NCI-H187 (cell line): Measurements from ENCODE around the gene FZD10.

Source experiments
- DNase-seq, 2 experiments: peaks; one replicate each; lab custom pipeline; 2025; lab: John Stamatoyannopoulos, UW

Gene FZD10

GRCh38 chr12:130179621-130180020 is 17.4 kb downstream of the FZD10 start:
- no peak for DNase-seq

- DNase-seq: no peak
Observed at GRCh38 chr12:130181211-130181610, 18.9 kb downstream of the FZD10 start.

- no peak for DNase-seq
Observed at GRCh38 chr12:130183585-130184370, 21.5 kb downstream of the FZD10 start.

GRCh38 chr12:130184404-130185090 is 22.3 kb downstream of the FZD10 start:
- DNase-seq: no peak

DNA sequence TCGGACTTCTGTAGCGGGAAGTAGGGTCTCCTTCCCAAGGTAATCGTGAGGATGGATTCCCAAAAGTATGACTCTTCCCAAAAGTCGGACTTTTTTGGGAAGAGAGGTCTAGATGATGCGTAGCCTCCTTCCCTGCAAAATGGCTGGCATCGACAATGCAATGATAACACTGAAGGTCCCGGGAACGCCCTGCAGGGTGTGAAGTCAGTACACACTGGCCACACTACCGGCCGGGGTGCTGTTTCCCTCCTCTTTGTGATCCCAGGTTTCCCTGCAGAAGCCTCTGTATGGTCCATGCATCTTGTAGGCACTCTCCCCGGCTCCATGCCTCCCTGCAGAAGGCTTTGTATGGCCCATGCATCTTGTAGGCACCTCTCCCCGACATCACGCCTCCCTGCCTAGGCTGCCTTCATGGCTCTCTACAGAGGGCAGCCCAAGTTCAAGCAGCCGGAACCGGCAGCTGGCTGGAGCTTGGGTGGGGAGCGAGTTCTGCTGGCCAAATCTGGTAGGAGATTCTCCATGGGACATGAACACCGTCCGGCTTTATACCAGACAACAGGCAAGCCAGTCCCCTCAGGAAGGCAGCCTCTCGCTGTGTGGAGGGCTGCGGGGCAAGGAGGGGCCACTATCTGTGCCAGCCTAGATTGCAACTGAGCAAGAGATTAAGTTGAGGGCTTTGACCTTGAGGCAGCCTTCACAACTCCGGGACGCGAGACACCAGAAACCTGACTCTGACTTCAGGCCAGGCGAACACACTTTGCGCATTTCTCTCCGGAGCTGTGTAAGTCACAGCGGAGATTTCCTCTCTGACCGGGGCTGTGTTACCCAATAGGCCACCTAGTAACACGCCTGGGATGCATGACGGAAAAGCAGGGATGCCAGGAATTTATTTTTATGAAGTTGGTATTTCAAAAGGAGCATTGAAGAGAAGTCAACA is 23.5 kb downstream of the FZD10 start:
- no peak for DNase-seq

DNA sequence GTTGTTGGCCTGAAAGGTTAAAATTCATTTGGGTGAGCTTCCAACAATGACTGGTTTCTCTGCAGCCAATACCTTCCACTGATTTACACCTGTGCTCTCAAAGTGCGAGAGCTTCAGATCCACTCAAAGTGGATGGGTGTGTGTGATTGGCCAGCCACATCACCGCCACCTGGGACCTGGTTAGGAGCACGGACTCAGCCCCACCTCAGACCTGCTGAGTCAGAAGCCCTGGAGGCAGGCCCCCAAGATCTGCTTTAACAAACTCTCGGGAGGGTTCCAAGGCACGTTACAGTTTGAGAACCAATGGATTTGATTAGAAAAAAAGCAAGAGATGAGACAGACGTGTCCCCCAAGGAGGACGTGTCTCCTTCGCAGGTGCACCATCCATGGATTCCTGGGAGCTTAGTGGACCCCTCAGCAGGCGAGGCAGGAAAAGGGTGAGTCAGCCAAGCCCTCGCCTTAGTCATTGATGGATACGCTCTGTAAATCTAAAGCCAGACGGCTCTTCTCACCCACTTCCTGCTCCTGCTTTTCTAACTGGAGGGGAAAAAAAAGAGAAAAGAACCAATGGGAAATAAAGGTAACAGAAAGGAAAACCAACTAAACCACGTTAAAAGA is 24.5 kb downstream of the FZD10 start:
- no peak for DNase-seq

DNA sequence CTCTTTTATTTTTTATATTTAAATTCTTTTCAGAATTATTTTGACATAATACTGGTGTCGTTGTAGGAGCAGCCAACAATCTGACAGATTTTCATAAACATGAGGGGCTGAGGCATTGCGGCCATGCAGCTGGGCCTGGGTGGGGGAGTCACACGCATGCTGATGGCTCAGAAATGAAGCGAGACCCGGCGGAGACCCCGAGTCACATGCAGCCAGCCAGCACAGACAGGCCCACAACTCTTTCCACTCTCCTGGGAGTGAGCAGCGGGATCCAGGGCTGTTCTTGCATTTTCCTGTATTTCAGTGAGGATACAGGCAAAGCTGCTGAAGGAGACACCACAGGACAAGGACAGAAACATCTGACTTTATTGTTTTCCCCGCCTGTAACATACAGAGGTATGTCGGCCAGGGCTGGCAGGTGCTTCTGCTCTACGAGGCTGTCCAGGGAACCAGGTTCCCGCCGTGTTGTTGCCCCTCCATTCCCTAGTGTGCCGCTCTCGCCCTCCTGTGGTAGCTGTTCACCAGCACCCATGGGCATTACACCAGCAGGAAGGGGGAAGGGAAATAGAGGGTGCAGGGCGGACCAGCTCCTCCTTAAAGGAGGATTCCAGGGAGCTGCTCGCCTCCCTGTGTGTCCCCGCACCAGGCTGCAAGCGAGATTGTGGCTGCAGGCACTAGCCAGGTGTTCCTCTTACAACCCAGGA is 30.5 kb downstream of the FZD10 start:
- no peak for DNase-seq

DNA sequence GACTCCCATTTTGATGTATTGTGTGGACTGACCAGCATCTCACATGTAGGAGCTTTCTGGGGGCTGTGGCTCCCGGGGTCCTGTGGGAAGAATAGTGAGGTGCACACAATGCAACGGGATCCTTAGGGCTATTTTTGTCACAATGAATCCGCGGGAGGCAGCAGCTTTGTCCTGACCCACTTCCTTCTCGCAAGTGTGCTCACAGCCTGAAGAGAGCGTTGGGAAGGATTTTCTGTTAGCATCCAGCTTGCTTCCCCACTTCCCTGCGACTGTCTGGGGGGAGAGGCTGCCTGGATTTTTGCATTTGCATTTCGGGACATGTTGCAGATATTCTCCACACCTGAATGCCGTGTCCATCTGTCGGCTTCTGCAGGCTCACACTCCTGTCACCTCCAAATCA is 31.9 kb downstream of the FZD10 start:
- no peak for DNase-seq

DNA sequence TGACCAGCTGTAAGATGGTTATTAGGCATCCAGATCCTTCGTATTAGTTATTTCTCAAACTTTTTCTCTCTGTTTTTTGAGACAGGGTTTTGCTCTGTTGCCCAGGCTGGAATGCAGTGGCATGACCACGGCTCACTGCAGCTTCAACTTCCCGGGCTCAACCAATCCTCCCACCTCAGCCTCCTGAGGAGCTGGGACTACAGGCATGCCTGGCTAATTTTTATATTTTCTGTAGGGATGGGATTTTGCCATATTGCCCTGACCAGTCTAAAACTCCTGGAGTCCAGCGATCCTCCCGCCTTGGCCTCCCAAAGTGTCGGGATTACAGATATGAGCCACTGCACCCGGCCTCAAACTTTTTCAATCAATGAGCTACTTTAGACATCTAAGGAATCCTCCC is 33.1 kb downstream of the FZD10 start:
- no peak for DNase-seq

DNA sequence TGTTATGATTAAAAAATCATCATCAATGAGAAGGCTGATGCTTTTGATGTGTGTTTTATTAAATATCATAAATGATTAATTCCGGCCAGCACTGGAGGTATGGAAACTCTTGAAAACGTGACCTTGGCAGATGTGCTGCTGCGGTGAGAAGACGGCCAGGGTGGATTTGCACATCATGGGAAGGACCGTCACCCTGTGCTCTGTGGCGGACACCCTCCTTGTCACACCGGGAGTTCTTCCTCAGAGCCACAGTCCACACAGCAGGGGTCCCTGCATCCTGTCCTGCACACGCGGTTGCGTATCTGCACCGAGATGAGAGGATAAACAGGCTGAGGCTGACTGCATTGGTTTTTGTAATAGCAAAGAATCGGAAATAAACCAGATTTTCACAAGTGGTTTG is 33.5 kb downstream of the FZD10 start:
- no peak for DNase-seq

- DNase-seq: no peak
Observed at GRCh38 chr12:130196827-130197226, 34.6 kb downstream of the FZD10 start.

- DNase-seq: no peak
Observed at GRCh38 chr12:130198026-130198662, 35.9 kb downstream of the FZD10 start.

GRCh38 chr12:130198663-130199060 is 36.4 kb downstream of the FZD10 start:
- no peak for DNase-seq

DNA sequence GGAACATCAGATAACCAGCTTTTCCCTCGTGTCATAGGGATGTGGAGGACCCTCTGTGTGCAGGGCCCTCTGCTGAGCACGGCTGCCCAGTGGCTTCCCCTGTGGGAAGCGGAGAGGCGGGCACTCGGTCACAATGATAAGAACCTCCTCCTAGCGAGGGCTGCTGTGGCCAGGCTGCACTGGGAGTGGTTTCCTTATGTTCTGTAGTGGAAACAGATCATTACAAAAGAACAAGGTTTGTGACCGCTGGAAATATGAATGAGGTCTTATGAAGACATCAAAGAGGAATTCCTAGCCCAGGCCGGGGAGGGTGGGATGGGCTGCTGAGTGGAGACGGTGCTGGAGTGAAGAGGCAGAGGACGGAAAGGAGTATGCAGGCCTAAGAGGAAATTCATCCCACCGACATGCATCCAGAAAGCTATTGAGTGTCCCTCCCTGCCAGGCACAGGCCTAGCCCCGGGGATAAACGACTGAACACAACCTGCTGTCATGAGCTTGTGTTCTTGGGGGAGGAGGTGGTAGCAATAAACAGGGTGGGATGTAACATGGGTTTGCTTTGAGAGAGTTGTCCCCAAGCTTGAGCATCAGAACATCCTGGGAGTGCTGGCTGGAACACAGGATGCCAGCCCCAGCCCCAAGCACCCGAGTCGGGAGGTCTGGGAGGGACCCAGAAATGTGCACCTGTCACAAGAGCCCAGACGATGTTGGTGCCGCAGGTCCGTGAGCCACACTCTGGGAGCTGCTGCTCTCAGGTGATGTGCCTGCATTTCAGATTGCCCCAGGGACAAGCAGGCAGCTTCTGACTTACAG is 37.5 kb downstream of the FZD10 start:
- DNase-seq: no peak

DNA sequence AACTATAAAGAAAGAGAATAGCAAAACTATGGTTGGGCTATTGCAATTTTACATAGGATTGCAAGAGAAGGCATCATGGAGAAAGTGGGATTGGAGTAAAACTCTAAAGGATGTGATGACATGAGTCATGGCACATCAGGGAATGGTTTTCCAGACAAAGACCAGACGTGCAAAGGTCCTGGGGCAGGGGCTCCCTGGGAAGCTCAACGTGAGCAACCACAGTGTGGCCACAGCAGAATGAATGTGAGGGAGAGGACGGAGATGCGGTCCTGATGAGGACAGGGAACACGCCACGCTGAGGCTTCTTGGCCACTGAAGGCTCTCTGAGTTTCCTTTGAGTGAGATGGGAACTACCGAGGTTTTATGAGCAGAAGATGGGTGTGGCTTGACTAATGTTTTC is 38.2 kb downstream of the FZD10 start:
- no peak for DNase-seq

DNA sequence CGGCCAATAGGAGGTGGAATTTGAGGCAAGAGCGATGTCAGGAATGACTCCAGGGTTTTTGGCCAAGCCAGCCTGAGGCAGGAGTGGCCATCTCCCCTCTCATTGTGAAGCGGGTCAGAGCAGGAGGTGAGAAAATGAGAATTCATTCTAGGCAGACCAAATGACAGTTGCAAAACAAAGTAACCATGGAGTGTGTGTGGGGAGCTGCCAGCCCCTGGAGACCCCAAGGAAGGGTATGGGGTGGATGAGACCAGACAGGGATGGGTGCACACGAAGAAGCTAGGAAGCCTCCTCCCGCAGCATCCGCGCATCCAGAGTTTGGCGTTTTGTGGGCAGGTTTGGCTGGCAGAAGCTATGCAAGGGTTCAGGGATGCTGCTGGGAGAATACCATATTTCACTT is 38.8 kb downstream of the FZD10 start:
- DNase-seq: no peak

- DNase-seq: no peak
Observed at GRCh38 chr12:130202201-130202600, 39.9 kb downstream of the FZD10 start.

- no peak for DNase-seq
Observed at GRCh38 chr12:130203151-130203550, 40.9 kb downstream of the FZD10 start.

DNA sequence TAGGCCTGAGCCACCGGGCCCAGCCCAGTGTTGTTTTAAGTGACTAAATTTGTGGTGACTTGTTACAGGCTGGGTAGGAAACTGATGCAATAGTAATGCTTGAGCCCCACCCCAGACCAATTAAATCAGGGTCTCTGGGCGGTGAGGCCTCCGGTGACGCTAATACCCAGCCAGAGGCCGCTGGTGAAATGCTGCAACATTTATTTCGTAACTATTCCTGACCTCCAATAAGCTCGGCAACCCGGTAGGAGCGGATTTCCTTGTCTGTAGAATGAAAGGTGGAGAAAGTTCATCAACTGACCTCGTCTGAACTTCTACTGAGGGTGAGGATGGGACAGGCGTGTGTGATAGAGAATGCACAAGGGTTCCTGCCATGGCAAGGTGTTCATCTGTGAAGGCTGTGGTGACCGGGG is 42.3 kb downstream of the FZD10 start:
- no peak for DNase-seq

- no peak for DNase-seq
Observed at GRCh38 chr12:130205495-130205894, 43.2 kb downstream of the FZD10 start.
